A549 treated with ZK216348 at 1 μM for 4 hours (cell line): Measurements from ENCODE around the gene KANTR. TPM values are rescaled to one million over a fixed set of nuclear protein-coding genes. Genes with fewer than 3 reads are reported as not detected.

Experiments
- total RNA-seq: library from RNA; stranded (reverse); fragments of 200-300 nt; extraction: Qiagen RNA extraction; gene quantifications from 5 replicates; pipeline ENCODE4 v1.2.3, GENCODE V29; 2022; ENCODE audit warnings: low read depth

The KANTR gene, protein sequence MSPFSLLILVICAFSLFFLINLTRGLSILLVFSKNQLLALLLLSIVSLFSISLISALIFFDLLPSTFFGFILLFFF
- 0.85 to 2.2 TPM (median 1.4 TPM) in 5 replicates for total RNA-seq

DNA sequence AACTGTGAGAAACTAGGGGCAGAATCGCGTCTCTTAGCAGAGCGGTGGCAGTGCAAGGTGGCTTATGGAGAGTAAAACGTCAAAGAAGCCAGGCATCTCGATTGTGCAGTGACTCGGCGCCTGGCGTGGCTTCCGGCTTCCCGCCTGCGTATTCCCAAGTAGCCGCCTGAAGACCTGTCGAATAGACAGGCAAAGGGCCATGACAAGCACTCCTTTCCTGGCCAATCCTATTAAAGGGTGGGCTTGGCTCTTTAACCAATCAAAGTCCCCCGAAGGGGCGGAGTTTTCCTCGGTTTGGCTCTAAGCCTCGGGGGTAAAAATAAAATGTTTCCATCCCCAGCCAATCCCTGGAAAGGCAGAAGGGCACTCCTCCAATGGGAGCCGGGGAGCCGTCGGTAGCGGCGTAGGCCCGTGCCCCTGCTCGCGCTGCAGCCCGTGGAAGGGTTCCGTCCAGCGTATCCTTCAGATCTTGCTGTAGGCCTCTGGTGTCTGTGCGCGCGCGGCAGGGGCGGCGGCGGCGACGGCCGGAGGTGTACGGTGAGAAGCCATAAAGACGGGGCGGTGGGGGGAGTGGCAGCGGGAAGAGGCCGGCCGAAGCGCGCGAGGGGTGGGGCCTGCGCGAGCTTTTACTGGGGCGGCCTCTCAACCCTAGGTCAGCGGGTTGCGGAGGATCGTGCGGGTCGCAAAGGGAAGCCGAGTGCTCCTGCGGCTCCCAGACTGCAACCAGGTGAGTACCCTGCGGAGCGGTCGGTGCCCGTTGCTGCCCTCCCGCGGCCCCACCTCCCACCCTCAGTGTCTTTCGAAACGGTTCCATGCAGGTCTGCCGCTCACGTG is at the start of gene KANTR:
KANTR (plus strand) TSS at position 395 of the 834 bp plus-strand sequence. CDS start 30,131 bp downstream, outside the sequence.

DNA sequence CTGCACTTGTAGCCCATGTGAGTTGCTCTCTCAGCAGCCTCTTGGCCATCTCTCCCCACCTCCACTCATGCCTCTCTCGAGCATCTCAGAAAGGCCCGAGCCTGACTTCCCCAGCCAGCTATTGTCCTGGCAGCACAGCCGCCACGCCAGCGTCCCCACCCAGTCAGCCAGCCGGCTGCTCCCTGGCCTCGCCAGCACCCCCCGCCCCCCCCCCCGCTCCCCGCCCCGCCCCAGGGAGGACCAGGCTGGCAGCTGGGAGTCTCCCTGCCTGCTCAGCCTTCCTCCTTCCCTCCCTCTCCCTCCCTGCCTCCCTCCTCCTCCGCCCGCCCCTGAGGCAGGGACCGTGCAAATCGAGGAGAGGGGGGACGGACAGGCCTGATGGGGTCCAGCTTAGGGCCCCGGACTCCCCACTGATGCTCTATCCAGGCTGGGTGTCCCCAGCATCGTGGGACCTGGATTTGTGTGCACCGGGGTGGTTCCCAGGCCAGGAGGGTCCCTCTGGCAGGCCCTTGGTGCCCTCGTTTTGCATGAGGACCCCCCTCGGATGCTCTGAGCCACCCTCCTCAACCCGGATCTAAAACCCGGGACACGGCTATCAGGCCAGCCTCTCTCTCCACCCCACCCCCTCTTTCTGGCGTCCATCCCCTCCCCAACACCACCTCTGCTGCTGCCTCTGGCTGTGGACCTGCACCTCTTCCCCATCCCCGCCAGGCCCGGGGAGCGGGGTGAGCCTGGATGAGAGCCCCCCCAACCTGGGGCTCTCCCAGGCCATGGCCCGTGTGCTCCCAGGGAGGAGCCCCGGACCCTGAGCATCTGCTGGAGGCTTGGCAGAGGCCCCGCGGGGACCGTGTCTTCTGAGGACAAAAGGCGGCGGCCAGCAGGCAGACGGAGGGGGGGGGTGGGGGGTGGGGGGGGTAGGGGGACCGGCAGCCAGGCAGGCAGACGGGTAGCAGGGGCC is 45.5 kb upstream of the KANTR start, which contains the start of gene GPR173:
GPR173 (plus strand) TSS at position 621 of the 958 bp plus-strand sequence. CDS start 27,833 bp downstream, outside the sequence.

DNA sequence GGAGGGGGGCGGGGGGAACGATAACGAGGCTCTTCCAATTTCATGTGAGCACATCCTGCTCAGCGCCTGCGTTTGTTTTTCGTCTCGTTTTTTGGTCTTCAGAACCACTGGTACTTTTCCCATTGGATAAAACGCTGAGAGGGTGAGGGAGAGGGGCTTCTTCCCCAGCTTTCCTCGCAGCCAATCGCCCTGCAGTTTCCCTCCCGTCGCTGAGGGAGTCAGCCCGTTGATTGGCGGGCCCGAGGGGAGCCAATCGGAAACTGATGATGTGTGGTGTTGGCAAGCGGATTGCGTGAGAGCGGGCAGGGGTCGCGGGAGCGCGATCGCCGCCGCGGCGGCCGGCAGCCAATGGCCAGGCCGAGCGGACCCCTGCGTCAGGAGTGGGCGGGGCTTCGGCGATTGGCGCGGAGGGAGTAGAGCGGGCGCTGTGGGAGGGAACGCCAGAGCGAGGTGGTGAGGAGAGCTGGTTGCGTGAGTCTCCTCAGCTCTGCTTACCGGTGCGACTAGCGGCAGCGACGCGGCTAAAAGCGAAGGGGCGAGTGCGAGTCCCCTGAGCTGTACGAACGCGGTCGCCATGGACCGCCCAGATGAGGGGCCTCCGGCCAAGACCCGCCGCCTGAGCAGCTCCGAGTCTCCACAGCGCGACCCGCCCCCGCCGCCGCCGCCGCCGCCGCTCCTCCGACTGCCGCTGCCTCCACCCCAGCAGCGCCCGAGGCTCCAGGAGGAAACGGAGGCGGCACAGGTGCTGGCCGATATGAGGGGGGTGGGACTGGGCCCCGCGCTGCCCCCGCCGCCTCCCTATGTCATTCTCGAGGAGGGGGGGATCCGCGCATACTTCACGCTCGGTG is 11.8 kb upstream of the KANTR start, which contains the start of gene TSPYL2:
TSPYL2 (plus strand) TSS at position 443 of the 848 bp plus-strand sequence; CDS start at position 575, 132 bp downstream.

Other genes with a start within 250 kb of the KANTR start
- gene XAGE3, start 226.1 kb upstream of the KANTR start, total RNA-seq: not detected in 5 replicates
- gene FAM156B, start 196.8 kb upstream of the KANTR start, total RNA-seq: 7.2 to 18.8 TPM (median 9.4 TPM) in 5 replicates
- 12.0 to 23.8 TPM (median 14.8 TPM) in 5 replicates for gene FAM156A, start 135.6 kb upstream of the KANTR start, total RNA-seq
- gene GPR173, start 45.4 kb upstream of the KANTR start, total RNA-seq: 0.02 TPM in 1 of 5 replicates, not detected in the others
- gene TSPYL2, start 11.8 kb upstream of the KANTR start, total RNA-seq: 10.3 to 14.7 TPM (median 12.5 TPM) in 5 replicates
- 33.7 to 64.0 TPM (median 55.7 TPM) in 5 replicates for gene KDM5C, start 131.1 kb downstream of the KANTR start, total RNA-seq
- gene IQSEC2, start 187.4 kb downstream of the KANTR start, total RNA-seq: 34.7 to 42.9 TPM (median 40.6 TPM) in 5 replicates